Parathyroid adenoma (tissue), 2 donors: ENCODE results near the gene ITPR2.

Experiments used
- H2AFZ ChIP-seq: fragments of 300-600 bp; sonication (generic); one replicate; pipeline ENCODE4 v1.7.0; 2017; ENCODE audit warnings: antibody characterized with exemption, mild to moderate bottlenecking
- H3K27ac ChIP-seq: fragments of 300-600 bp; sonication (generic); one replicate; pipeline ENCODE4 v1.7.0; 2017
- H3K27me3 ChIP-seq: fragments of 300-600 bp; sonication (generic); one replicate; pipeline ENCODE4 v1.7.0; 2017; ENCODE audit warnings: low read length; ENCODE audit not compliant: control insufficient read depth, insufficient read depth
- H3K36me3 ChIP-seq: fragments of 300-600 bp; sonication (generic); one replicate; pipeline ENCODE4 v1.7.0; 2017; ENCODE audit warnings: low read length; ENCODE audit not compliant: control insufficient read depth, insufficient read depth
- H3K4me1 ChIP-seq: fragments of 300-600 bp; sonication (generic); one replicate; pipeline ENCODE4 v1.7.0; 2017; ENCODE audit warnings: control low read depth
- H3K4me2 ChIP-seq: fragments of 300-600 bp; sonication (generic); one replicate; pipeline ENCODE4 v1.7.0; 2017; ENCODE audit warnings: low read length
- H3K4me3 ChIP-seq: fragments of 300-600 bp; sonication (generic); one replicate; pipeline ENCODE4 v1.7.0; 2017; ENCODE audit warnings: low read depth, low read length
- H3K79me2 ChIP-seq: fragments of 300-600 bp; sonication (generic); one replicate; pipeline ENCODE4 v1.7.0; 2017; ENCODE audit warnings: control low read depth
- H3K9ac ChIP-seq: fragments of 300-600 bp; sonication (generic); one replicate; pipeline ENCODE4 v1.7.0; 2017; ENCODE audit warnings: mild to moderate bottlenecking
- H3K9me3 ChIP-seq: fragments of 300-600 bp; sonication (generic); one replicate; pipeline ENCODE4 v1.7.0; 2017; ENCODE audit warnings: low read length; ENCODE audit not compliant: control insufficient read depth
- CTCF ChIP-seq: fragments of 300-600 bp; sonication (generic); IDR thresholded peaks from one replicate; pipeline ENCODE4 v1.7.0; 2017; ENCODE audit warnings: antibody characterized with exemption, mild to moderate bottlenecking
- donor health status: primary hyperparathyroidism.

The ITPR2 gene

GRCh38 chr12:26668230-26668629 is 164.8 kb downstream of the ITPR2 start:
- Histone ChIP-seq H3K36me3 (no peaks in the 10 kb centered on the region), H2AFZ (no peak overlapping the region), H3K9ac (no peak overlapping the region), H3K4me2 (no peak overlapping the region), H3K27ac (peak overlapping the region; percentile 18), H3K4me3 (no peak overlapping the region), H3K4me1 (peaks cover 5% of the 10 kb centered on the region), H3K27me3 (no peaks in the 10 kb centered on the region), H3K79me2 (no peaks in the 10 kb centered on the region), H3K9me3 (no peaks in the 10 kb centered on the region)
- no peak for TF ChIP-seq CTCF

- no peaks in the 10 kb centered on the region for H3K79me2 ChIP-seq
- peaks cover 5% of the 10 kb centered on the region for H3K4me1 ChIP-seq
- no peak overlapping the region for H3K27ac ChIP-seq
- H3K27me3 ChIP-seq: no peaks in the 10 kb centered on the region
- H3K9me3 ChIP-seq: no peaks in the 10 kb centered on the region
- no peak overlapping the region for H3K9ac ChIP-seq
- no peak overlapping the region for H2AFZ ChIP-seq
- H3K4me3 ChIP-seq: no peak overlapping the region
- H3K36me3 ChIP-seq: no peaks in the 10 kb centered on the region
- TF ChIP-seq CTCF: no peak
- no peak overlapping the region for H3K4me2 ChIP-seq
Observed at GRCh38 chr12:26666286-26666685, 166.7 kb downstream of the ITPR2 start.

- H3K9me3 ChIP-seq: no peaks in the 10 kb centered on the region
- no peaks in the 10 kb centered on the region for H3K27me3 ChIP-seq
- H3K4me3 ChIP-seq: no peak overlapping the region
- no peaks in the 10 kb centered on the region for H3K4me1 ChIP-seq
- H2AFZ ChIP-seq: no peak overlapping the region
- H3K27ac ChIP-seq: no peak overlapping the region
- H3K79me2 ChIP-seq: no peaks in the 10 kb centered on the region
- H3K4me2 ChIP-seq: no peak overlapping the region
- TF ChIP-seq CTCF: no peak
- H3K9ac ChIP-seq: no peak overlapping the region
- H3K36me3 ChIP-seq: no peaks in the 10 kb centered on the region
Observed at GRCh38 chr12:26661399-26661798, 171.6 kb downstream of the ITPR2 start.

GRCh38 chr12:26659930-26660329 is 173.1 kb downstream of the ITPR2 start:
- no peak for TF ChIP-seq CTCF
- no peaks in the 10 kb centered on the region for H3K27me3 ChIP-seq
- H3K4me2 ChIP-seq: no peak overlapping the region

GRCh38 chr12:26658991-26659390 is 174.0 kb downstream of the ITPR2 start:
- Histone ChIP-seq H3K9ac (no peak overlapping the region), H2AFZ (no peak overlapping the region), H3K79me2 (no peaks in the 10 kb centered on the region), H3K4me2 (no peak overlapping the region), H3K9me3 (no peaks in the 10 kb centered on the region), H3K36me3 (no peaks in the 10 kb centered on the region), H3K4me1 (no peaks in the 10 kb centered on the region), H3K4me3 (no peak overlapping the region), H3K27me3 (no peaks in the 10 kb centered on the region), H3K27ac (no peak overlapping the region)
- no peak for TF ChIP-seq CTCF

More at GRCh38 chr12:26659930-26660329, 173.1 kb downstream of the ITPR2 start:
- no peak overlapping the region for H3K9ac ChIP-seq
- no peaks in the 10 kb centered on the region for H3K79me2 ChIP-seq
- H3K27ac ChIP-seq: no peak overlapping the region
- H3K4me3 ChIP-seq: no peak overlapping the region
- H3K4me1 ChIP-seq: no peaks in the 10 kb centered on the region
- no peaks in the 10 kb centered on the region for H3K36me3 ChIP-seq
- no peak overlapping the region for H2AFZ ChIP-seq
- no peaks in the 10 kb centered on the region for H3K9me3 ChIP-seq
